Activated T-helper 1 cell treated with anti-CD3 and anti-CD28 coated beads, Interleukin-2, amount 50 U/mL, for 16 hours (primary cell): ENCODE results near the gene SVIL.
"Not testable (repeated sequence)": the region's sequence is repeated elsewhere in the genome, so short reads cannot be mapped to it uniquely, and the experiment has no call there.

Experiments used
- DNase-seq, 2 donors: peaks; one replicate each; pipeline ENCODE4 v3.0.0-alpha.2; 2020; ENCODE audit warnings: low read depth in 1 of 2, low spot score in 1 of 2

The SVIL gene

GRCh38 chr10:29492774-29493173 lies 142.0 kb downstream of the SVIL start:
- no peak for DNase-seq

- DNase-seq: no peak
Observed at GRCh38 chr10:29491918-29492317, 142.9 kb downstream of the SVIL start.

- DNase-seq: not testable (repeated sequence)
Observed at GRCh38 chr10:29490781-29491280, 143.9 kb downstream of the SVIL start.

DNA sequence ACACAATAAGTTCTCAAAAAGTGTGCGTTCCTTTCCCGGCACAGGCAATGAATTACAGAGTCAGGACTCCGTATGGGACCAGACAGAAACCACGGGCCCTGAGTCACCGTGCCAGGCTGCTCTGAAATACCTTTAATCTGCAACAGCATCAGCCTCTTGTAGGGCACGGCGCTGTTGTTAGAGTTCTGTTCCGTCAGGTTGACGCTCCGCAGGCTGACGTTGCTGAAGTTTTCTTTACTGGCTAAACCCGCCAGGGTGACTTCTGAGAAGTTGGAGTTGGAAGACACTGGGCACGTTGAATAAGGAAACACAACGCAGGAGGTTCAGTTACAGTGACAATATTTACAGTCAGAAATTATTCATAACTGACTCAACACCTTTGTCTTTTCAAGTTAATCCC lies 146.3 kb downstream of the SVIL start:
- not testable (repeated sequence) for DNase-seq

DNA sequence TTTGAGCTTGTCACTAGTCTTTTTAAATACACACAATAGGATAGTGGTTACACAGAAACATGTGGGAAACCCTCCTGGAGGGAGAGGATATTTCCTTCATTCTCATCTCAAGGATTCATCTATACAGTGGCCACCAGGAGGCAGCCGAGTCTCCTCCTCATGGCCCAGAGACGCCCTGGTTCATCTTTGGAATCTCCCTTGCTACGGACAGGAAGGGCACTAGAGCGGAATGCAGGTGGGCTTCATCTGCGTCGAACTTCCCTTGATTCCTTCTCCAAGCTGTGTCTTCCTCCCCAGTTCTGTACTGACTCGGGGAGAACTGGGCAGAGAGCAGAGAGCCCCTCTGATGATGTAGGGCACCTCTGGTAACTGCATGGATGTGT lies 146.9 kb downstream of the SVIL start:
- DNase-seq: not testable (repeated sequence)

- DNase-seq: not testable (repeated sequence)
Observed at GRCh38 chr10:29487032-29487883, 147.5 kb downstream of the SVIL start.

DNA sequence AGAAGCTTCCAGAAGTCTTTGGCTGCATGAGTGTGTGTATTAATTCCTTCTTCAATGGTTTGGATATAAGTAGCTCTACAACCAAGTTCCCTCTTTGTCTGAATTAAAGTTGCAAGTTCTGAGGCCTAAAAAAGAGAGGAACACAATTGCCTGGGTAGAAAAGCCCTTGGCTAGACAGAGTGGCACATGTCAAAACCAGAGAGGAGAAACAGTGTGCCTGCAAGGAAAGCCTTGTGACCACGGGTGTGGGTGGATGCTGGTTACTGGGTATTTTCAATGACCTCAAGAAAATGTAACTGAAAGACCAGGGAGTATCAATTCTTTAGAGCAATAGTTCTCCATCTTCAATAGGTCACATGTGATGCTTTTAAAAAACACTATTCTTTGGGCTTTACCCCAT lies 148.3 kb downstream of the SVIL start:
- no peak for DNase-seq

DNA sequence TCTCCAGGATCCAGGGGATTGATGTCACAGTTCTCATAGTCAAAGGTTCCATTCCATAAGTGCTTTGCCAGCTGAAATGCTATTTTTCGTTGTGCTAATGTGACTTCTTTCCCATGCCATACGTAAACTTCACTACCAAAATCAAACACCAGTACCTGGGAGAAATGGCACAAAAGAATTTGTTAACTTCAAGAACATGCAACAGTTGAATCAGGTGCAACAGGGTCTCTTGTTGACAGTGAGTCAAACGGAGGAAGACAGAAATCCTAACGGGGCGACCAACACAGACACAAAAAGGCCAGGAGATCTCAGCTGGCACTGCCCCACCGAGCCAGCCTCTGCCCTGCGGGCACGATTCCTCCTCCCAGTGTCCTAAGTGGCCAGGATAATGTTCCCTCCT lies 150.1 kb downstream of the SVIL start:
- not testable (repeated sequence) for DNase-seq

- no peak for DNase-seq
Observed at GRCh38 chr10:29482591-29483431, 152.0 kb downstream of the SVIL start.

DNA sequence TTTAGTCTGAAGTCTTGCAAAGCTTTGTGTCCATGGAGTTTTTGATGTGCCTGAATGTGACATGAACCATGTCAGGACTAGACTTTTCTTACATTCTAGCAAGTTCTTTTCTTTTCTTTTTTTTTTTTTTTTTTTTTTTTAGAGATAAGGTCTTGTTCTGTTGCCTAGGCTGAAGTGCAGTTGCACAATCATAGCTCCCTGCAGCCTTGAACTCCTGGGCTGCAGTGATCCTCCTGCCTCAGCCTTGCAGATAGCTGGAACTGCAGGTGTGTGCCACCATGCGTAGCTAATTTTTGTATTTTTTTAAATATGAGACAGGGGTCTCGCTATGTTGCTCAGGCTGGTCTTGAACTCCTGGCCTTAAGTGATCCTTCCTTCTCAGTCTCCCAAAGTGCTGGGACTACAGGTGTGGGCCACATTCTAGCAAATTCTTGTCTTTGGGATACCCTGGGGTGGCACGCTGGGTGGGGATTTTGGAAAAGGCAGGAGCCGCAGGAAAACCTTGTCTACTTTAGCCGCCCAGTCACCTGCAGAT lies 152.8 kb downstream of the SVIL start:
- DNase-seq: no peak

DNA sequence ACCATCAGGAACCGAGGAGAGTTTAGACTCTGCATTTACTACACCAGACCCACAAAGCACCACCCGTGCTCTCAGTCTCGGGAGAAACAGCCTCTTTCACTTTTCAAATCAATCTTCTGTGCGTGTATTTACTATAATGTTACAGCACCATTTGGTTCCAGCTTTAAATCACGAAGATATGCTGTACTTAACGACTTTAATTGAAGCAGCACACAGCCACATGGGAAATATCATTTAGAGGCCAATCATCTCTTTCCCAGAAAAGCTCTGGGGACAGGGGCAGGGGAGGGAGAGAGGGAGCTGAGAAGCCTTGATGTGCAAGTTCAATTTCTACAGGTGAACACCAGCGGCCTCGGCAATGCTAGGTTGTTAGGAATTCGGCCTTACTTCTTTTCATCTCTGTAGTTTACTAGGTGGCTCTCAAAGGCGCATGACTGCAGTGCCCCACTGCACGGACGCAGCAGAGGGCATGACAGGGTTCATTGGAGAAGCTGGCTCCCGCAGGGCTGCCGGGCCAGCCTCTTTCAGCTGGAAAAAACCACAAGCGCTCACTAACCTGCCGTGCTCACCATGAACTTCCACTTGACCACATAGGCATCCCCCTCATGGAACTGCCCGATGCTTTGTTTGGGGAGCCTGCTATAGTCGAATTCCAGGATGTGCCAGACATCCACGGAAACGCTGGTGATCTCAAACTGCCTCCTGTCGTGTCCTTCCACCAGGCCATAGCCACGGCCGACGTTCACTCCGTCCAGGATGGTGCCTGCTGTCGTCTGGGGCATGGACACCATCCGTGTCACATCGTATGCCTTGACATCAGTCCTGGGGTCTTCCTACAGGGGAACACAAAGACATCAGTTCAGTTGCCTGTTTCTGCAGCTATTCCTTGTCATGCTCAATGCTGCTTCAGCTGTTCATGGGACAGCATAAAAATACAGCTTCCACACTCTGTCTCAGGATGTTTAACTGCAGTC lies 154.5 kb downstream of the SVIL start:
- DNase-seq: no peak

DNA sequence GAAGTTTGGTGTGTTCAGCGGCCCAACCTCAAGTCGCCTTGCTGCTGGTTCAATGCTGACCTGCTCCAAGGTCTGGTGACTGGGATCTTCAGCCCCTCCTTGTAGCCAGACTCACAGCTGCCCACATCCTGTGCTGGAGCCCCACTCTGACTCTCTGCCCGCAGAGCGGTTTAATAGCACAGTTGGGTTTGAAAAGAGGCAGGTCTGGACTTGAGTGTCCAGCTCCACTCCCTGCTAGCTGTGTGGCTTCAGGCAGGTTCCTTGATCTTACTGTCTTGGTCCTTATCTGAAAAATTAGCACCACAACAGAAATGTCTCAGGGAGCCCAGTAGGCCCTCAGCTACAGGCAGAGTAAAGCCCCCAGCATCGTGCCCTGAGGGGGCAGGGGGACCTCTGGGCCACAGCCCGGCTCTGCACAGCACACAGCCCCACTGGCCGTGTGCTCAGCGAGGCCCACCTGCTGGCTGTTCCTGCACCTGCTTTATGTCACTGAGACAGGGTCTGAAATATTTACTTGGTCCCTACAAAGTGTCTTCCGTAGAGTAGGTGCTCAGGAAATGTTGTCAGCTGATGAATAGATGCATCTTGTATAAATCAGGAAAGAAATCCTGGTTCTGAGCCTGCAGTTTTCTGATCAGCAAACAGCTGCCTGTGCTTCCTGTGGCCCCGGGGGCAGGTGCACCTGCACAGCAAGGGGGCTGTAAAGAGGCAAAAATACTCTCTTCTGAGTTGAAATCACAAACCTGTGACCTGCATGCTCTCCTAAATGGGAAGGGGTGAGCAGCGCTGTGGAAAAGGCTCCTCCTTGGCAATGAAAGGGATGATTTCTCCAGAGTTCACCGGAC lies 155.5 kb downstream of the SVIL start:
- DNase-seq: no peak

DNA sequence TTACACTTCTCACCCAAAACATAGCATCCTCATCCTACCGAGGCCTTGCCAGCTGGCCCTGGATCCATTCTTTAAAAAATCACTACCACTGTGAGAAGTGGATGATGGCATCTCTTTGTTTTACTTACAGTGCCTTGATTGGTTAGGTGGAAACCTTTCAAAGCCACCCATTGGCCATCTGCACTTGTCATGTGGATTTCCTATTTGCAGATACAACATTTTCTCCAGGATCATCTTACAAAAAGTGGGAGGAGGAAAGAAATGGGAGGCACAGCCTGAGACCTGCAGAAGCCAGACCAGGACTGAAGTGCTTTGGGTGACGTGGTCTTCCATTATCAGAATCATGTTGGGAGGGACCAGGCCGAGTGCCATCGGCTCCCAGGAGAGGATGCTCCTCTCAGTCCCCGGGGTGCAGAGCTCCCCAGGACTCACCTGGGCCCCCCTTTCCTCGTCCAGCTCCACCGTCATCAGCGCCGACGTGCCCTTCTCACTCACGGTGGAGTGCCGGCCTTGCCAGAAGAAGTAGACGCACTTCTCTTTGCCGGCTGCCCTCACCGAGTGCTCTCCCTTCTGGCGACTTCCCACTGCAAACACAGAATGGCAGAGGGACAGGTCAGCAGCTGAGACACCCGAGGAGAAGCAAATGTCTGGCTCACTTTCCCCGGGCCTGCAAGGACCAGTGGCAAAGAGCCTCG lies 161.2 kb downstream of the SVIL start:
- no peak for DNase-seq

DNA sequence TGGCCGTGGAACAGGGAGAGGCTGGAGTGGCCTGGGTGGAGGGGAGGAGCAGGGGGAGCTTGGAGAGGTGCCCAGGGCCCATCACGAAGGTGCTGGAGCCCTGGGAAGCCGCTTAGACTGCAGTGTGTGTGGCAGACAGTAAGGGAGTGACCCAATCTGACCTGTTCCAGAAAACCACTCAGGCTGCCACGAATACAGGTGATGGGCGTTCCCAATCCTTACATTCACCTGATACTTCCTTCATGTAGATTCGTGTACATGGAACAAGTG lies 161.7 kb downstream of the SVIL start:
- no peak for DNase-seq

GRCh38 chr10:29472301-29473086 lies 162.3 kb downstream of the SVIL start:
- DNase-seq: no peak

- DNase-seq: no peak
Observed at GRCh38 chr10:29471544-29471859, 163.3 kb downstream of the SVIL start.

- no peak for DNase-seq
Observed at GRCh38 chr10:29470843-29471543, 163.8 kb downstream of the SVIL start.

GRCh38 chr10:29470355-29470705 lies 164.4 kb downstream of the SVIL start:
- no peak for DNase-seq
